ENCODE measurements around the gene CRYL1. TPM values are rescaled to one million over a fixed set of nuclear protein-coding genes. Genes with fewer than 3 reads are reported as not detected.

The CRYL1 gene
- total RNA-seq, 1 experiment from 2014 or later = 13.4 TPM

DNA sequence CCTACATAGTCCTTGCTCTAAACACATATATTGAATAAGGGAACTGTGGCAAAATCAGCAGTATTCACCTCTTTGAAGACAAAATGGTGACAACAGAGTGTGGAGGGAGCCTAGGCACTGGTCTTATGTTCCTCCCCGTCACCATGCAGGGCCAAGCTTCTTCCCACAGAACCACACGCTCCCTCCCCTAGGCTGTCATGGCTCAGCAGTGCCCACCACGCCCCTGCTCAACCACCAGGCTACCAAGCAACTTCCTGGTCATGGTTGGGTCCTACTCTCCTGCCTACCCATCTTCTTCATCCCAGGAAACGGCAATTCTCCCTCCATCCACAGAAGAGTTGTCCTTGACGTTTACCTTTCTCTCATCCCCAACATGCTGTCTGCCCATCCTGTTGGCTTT, 126.1 kb downstream of the CRYL1 start:
- no peaks in the 10 kb centered on the region for H3K4me1 ChIP-seq (ENCODE audit: control insufficient read depth, insufficient read depth, low read length)
- no peak for DNase-seq (ENCODE audit: low read depth, low spot score)
- CTCF ChIA-PET = no interaction called here
- intact Hi-C loops (cut with micrococcal nuclease; ENCODE audit: unreplicated experiment) = no loop called here
- no peaks in the 10 kb centered on the region for H3K9me3 ChIP-seq (ENCODE audit: control insufficient read depth, insufficient read depth, low read depth, low read length)
- in situ Hi-C loops (cut with HindIII; ENCODE audit: low pct_unique_long_range_greater_than_20kb, low sequenced_read_pairs) = no loop called here
- no peak overlapping the region for H3K4me3 ChIP-seq (ENCODE audit: low read depth in 2 of 2, low read length in 2 of 2)
- BruUV-seq (replicated peaks) = no TSS peak
- H3K36me3 ChIP-seq (ENCODE audit: control insufficient read depth, insufficient read depth, low read length) = no peaks in the 10 kb centered on the region
- no peak for ATAC-seq
- no peaks in the 10 kb centered on the region for H3K27me3 ChIP-seq (ENCODE audit: control insufficient read depth, insufficient read depth, low read length)
- TF ChIP-seq, protein P1, sequence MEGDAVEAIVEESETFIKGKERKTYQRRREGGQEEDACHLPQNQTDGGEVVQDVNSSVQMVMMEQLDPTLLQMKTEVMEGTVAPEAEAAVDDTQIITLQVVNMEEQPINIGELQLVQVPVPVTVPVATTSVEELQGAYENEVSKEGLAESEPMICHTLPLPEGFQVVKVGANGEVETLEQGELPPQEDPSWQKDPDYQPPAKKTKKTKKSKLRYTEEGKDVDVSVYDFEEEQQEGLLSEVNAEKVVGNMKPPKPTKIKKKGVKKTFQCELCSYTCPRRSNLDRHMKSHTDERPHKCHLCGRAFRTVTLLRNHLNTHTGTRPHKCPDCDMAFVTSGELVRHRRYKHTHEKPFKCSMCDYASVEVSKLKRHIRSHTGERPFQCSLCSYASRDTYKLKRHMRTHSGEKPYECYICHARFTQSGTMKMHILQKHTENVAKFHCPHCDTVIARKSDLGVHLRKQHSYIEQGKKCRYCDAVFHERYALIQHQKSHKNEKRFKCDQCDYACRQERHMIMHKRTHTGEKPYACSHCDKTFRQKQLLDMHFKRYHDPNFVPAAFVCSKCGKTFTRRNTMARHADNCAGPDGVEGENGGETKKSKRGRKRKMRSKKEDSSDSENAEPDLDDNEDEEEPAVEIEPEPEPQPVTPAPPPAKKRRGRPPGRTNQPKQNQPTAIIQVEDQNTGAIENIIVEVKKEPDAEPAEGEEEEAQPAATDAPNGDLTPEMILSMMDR (IDR thresholded peaks at IDR 0.05) = no peak
- no peak for TF ChIP-seq POLR2AphosphoS5 (IDR thresholded peaks at IDR 0.05; ENCODE audit: low read depth, low read length)
- no peak for TF ChIP-seq SIN3A (IDR thresholded peaks at IDR 0.05; ENCODE audit: borderline replicate concordance, insufficient read depth, low read depth, low read length)
- TF ChIP-seq, protein P2, sequence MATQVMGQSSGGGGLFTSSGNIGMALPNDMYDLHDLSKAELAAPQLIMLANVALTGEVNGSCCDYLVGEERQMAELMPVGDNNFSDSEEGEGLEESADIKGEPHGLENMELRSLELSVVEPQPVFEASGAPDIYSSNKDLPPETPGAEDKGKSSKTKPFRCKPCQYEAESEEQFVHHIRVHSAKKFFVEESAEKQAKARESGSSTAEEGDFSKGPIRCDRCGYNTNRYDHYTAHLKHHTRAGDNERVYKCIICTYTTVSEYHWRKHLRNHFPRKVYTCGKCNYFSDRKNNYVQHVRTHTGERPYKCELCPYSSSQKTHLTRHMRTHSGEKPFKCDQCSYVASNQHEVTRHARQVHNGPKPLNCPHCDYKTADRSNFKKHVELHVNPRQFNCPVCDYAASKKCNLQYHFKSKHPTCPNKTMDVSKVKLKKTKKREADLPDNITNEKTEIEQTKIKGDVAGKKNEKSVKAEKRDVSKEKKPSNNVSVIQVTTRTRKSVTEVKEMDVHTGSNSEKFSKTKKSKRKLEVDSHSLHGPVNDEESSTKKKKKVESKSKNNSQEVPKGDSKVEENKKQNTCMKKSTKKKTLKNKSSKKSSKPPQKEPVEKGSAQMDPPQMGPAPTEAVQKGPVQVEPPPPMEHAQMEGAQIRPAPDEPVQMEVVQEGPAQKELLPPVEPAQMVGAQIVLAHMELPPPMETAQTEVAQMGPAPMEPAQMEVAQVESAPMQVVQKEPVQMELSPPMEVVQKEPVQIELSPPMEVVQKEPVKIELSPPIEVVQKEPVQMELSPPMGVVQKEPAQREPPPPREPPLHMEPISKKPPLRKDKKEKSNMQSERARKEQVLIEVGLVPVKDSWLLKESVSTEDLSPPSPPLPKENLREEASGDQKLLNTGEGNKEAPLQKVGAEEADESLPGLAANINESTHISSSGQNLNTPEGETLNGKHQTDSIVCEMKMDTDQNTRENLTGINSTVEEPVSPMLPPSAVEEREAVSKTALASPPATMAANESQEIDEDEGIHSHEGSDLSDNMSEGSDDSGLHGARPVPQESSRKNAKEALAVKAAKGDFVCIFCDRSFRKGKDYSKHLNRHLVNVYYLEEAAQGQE (IDR thresholded peaks at IDR 0.05; ENCODE audit: insufficient read depth in 1 of 2, low read depth in 2 of 2, low read length in 1 of 2) = no peak
- no peak for TF ChIP-seq TCF7L2 (IDR thresholded peaks at IDR 0.05; ENCODE audit: low read depth, low read length)
- no peak overlapping the region for H3K27ac ChIP-seq (ENCODE audit: low read length)
- POLR2A ChIA-PET = no interaction called here

GRCh38 chr13:20398459-20398858, 127.2 kb downstream of the CRYL1 start:
- no peak for TF ChIP-seq SIN3A (IDR thresholded peaks at IDR 0.05; ENCODE audit: borderline replicate concordance, insufficient read depth, low read depth, low read length)
- TF ChIP-seq, protein P2 (IDR thresholded peaks at IDR 0.05; ENCODE audit: insufficient read depth in 1 of 2, low read depth in 2 of 2, low read length in 1 of 2) = no peak
- no peak for TF ChIP-seq TCF7L2 (IDR thresholded peaks at IDR 0.05; ENCODE audit: low read depth, low read length)
- TF ChIP-seq, protein P1 (IDR thresholded peaks at IDR 0.05) = no peak
- TF ChIP-seq POLR2AphosphoS5 (IDR thresholded peaks at IDR 0.05; ENCODE audit: low read depth, low read length) = no peak
- no peak overlapping the region for H3K4me3 ChIP-seq (ENCODE audit: low read depth in 2 of 2, low read length in 2 of 2)
- H3K27ac ChIP-seq (ENCODE audit: low read length) = no peak overlapping the region
- no peaks in the 10 kb centered on the region for H3K36me3 ChIP-seq (ENCODE audit: control insufficient read depth, insufficient read depth, low read length)
- H3K4me1 ChIP-seq (ENCODE audit: control insufficient read depth, insufficient read depth, low read length) = no peaks in the 10 kb centered on the region
- in situ Hi-C loops (cut with HindIII; ENCODE audit: low pct_unique_long_range_greater_than_20kb, low sequenced_read_pairs) (no loop called here), intact Hi-C loops (cut with micrococcal nuclease; ENCODE audit: unreplicated experiment) (no loop called here)
- no peak for ATAC-seq
- CTCF ChIA-PET = no interaction called here
- no TSS peak for BruUV-seq (replicated peaks)
- DNase-seq (ENCODE audit: low read depth, low spot score) = no peak
- POLR2A ChIA-PET = no interaction called here
- no peaks in the 10 kb centered on the region for H3K9me3 ChIP-seq (ENCODE audit: control insufficient read depth, insufficient read depth, low read depth, low read length)
- H3K27me3 ChIP-seq (ENCODE audit: control insufficient read depth, insufficient read depth, low read length) = no peaks in the 10 kb centered on the region

All from Panc1 (cell line).